ENCODE measurements around the gene DPF1. TPM values are rescaled to one million over a fixed set of nuclear protein-coding genes. Genes with fewer than 3 reads are reported as not detected.

Gene DPF1
- total RNA-seq, 1 experiment from 2014 or later, result 2.5 TPM

DNA sequence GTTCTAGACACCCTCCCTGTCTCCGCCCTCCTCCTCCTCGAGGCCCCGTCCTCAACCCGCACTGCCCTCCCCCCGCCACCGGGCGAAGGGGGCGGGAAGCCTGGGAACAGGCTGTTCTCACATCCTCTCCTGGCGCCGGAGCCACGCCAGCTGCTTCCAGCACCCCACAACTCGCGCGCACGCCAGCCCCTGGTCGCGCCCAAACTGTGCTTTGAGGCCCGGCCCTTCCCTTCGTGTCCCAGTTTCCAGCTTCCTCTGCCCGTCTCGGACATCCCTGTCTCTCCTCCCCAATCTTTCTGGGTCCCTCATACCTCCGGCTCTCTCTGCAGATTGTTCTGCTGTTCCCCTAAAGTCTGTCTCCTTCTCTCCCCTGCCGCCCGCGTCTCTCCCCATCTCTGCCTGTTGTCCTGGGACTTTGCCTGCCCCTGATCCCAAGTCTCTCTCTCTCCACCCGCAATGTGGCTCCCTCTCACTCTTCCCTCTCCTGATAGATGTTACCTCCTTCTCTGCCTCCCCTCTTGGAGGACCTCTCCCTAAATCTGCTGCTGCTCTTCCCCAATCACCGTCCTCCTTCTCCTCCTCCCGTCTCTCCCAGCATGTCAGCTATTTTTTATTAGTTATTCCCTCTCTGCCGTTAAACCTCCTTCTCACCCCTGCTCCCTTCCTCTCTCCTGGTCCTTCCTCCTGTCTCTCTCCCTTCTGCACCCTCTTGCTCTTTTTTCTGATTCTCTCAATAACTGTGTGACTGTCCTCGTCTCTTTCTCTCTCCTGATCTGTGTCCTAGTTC is 14.2 kb downstream of the DPF1 start:
- in situ Hi-C loops (cut with HindIII; ENCODE audit: low pct_unique_long_range_greater_than_20kb, low sequenced_read_pairs), result no loop called here
- no peak for DNase-seq (ENCODE audit: low read depth, low spot score)

DNA sequence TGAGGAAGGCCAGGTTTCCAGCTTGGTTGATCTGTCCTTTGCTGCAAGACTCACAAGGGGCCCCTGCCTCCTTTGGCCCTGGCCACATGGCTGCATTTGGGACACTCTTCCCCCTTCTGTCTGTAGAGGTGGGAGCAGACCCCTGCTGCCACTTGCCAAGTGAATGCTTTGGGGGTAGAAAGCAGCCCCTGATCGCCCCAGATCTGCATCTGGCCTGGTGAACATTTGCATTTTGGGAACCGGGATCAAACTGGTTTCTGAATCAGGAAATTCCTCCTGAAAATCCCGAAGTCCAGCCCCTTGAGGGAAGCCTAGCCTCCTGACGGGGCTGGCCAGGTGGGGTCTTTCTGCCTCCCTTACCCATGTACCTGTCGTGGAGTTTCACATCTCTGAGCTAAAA is 14.9 kb downstream of the DPF1 start:
- in situ Hi-C loops (cut with HindIII; ENCODE audit: low pct_unique_long_range_greater_than_20kb, low sequenced_read_pairs), result no loop called here
- DNase-seq (ENCODE audit: low read depth, low spot score), result no peak

DNA sequence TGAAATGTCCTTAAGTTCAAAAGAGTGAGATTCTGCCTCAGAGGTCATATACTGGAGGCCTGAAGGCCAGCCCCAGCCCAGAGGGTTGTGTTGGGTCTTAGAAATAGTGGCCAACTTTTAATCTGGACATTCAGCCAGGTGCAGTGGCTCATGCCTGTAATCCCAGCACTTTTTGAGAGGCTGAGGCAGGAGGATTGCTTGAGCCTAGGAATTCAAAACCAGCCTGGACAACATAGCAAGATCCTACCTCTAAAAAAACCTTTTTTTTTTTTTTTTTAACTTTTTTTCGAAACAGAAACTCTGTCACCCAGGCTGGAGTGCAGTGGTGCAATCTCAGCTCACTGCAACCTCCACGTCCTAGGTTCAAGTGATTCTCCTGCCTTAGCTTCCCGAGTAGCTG is 15.5 kb downstream of the DPF1 start:
- in situ Hi-C loops (cut with HindIII; ENCODE audit: low pct_unique_long_range_greater_than_20kb, low sequenced_read_pairs), result no loop called here
- no peak for DNase-seq (ENCODE audit: low read depth, low spot score)

DNA sequence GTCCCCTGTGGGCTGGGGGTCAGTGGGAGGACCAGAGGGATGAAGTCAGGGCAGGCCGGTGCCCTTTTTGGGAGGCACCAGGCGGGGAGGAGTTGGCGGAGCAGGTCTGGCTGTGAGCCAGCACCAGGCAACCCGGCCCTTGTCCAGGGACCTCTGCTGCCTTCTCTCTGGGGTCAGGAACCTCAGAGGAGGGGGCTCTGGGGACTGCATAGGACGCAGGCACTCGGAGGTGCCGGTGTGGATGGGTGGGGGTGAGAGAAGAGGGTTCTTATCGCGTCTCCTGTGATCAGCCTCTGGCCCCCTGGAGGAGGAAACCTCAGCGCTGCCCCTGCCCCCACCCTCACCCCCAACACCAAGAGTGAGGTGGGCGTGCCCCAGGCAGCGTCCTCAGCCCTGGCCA is 16.5 kb downstream of the DPF1 start:
- in situ Hi-C loops (cut with HindIII; ENCODE audit: low pct_unique_long_range_greater_than_20kb, low sequenced_read_pairs), result no loop called here
- no peak for DNase-seq (ENCODE audit: low read depth, low spot score)

DNA sequence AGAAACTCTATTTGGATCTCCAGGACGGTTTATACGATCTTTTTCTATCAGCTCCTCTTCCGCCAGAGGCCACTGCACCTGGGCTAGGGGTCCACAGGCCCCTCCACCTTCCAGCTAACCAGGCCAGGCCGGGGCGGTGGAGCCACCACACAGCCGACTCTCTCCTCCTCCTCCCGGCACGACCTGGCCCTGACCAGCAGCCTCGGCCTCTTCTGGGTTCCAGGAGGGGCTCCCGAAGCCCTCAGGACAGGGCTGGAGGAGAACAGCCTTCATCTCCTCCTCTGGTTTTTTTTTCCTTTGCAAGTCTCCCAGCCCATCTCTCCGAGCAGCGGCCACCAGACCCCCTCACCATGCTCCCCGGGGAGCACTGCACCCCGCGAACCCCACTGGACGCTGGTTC is 17.1 kb downstream of the DPF1 start:
- DNase-seq (ENCODE audit: low read depth, low spot score), result no peak
- in situ Hi-C loops (cut with HindIII; ENCODE audit: low pct_unique_long_range_greater_than_20kb, low sequenced_read_pairs), result no loop called here

DNA sequence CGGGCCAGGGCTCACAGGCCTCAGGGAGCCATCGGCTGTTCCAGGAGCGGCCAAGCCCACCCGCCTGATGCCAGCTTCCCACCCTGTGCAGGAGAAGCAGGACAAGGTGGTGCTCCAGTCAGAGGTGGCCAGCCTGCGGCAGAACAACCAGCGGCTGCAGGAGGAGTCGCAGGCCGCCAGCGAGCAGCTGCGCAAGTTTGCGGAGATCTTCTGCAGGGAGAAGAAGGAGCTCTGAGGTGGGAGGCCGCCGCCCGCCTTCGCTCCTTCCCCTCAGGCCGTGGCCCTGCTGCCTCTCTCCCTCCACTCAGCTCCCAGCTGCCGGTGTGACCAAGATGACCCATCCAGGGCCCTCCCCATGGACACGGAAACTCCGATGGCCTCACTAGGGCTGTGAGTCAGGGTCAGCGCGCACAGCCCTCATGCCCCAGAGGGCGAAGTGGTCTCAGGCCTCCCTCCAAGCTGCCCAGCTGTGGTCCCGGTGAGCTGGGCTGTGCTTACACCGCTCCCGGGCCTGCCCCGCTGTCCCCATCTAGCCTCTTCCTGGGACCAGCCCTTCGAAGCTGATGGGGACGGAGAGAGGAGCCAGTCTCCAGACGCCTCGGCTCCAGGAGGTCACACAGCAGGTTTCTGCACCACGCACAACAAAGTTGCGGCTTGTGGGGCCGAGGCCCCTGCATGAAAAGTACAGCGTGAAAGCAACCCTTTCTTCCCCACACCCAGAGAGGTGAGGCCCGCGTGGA is 17.8 kb downstream of the DPF1 start:
- no peak for DNase-seq (ENCODE audit: low read depth, low spot score)
- in situ Hi-C loops (cut with HindIII; ENCODE audit: low pct_unique_long_range_greater_than_20kb, low sequenced_read_pairs), result no loop called here

DNA sequence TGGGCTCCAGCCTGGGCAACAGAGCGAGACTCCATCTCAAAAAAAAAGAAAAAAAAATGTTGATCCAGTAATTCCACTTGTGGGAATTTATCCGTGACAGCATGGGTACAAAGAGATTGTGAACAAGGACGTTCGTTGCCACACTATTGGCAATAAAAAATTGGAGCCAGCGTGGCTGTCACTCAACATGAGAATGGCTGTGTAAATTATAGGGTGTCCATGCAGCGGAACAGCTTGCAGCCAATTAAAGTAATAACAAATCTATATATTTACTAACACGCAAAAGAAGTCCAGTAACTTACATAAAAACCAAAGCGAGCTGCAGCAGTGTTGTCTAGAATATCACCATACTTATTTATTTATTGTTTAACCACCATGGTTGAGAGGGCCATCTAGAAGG is 19.3 kb downstream of the DPF1 start:
- in situ Hi-C loops (cut with HindIII; ENCODE audit: low pct_unique_long_range_greater_than_20kb, low sequenced_read_pairs), result no loop called here
- DNase-seq (ENCODE audit: low read depth, low spot score), result no peak

DNA sequence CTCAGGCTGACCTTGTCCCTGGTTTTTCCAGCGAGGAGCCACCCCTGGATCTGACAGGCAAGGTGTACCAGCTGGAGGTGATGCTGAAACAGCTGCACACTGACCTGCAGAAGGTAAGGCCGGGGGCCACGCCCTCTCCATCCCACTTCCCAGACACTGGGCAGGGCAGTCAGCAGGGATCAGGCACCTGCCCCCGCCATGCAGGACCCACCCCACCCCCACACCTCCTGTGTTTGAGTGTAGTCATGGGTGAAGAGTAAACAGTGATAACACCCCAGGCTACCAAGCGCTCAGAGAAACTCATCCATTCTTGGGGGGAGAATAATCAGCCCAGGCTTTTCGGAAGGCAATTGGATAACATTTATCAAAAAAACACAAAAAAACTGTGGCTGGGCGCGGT is 19.9 kb downstream of the DPF1 start:
- in situ Hi-C loops (cut with HindIII; ENCODE audit: low pct_unique_long_range_greater_than_20kb, low sequenced_read_pairs), result no loop called here
- DNase-seq (ENCODE audit: low read depth, low spot score), result no peak

DNA sequence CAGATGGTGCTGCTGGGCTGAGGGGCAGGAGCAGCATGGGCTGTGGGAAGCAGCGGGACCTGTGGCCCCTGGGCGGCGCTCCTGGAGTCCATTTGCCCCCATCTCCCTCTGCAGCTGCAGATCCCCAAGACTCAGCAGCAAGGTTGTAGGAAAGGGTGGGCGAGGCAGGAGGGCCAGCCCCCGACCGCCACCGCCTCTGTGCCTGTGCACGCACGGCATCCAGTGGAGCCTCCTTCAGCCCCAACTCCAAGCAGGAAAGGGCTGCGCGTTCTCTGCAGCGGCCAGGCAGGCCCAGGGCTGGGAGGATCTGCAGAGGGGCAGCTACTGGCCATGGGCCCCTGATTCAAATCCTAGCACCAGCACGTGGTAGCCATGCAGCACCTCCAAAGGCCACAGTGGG is 20.8 kb downstream of the DPF1 start:
- DNase-seq (ENCODE audit: low read depth, low spot score), result no peak
- in situ Hi-C loops (cut with HindIII; ENCODE audit: low pct_unique_long_range_greater_than_20kb, low sequenced_read_pairs), result no loop called here

DNA sequence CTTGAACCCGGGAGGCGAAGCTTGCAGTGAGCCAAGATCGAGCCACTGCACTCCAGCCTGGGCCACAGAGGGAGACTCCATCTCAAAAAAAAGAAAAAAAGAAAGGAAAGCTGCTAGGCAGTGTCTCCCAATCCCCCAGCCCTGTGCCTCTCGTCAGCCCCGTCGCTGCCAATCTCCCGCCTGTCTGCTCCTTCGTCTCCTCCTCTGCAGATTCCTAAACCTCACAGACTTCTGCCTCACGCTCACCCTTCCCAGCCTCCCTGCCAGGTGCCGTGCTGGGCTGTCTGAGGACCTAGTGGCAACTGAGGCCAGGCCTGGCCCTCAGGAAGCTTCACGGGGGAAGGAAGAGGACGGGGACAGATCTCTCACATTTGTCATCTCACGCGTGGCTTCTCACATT is 21.5 kb downstream of the DPF1 start:
- in situ Hi-C loops (cut with HindIII; ENCODE audit: low pct_unique_long_range_greater_than_20kb, low sequenced_read_pairs), result no loop called here
- no peak for DNase-seq (ENCODE audit: low read depth, low spot score)

DNA sequence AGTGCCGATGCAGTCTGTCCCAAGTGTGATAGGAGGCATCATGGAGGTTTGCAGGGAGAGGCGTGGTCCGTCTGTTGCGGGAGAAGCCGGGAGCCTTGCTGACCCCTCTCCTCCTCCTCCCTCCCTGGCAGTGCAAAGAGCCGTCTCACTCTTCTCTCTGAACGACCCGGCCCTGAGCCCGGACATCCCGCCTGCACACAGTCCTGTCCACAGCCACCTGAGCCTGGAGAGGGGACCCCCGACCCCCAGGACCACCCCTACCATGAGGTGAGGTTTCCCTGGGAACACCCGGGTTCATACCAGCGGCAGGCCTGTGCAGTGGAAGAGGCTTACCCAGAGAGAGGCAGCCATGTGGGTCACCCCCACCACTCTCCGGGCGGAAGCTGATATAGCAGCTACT is 22.3 kb downstream of the DPF1 start:
- no peak for DNase-seq (ENCODE audit: low read depth, low spot score)
- in situ Hi-C loops (cut with HindIII; ENCODE audit: low pct_unique_long_range_greater_than_20kb, low sequenced_read_pairs), result no loop called here

DNA sequence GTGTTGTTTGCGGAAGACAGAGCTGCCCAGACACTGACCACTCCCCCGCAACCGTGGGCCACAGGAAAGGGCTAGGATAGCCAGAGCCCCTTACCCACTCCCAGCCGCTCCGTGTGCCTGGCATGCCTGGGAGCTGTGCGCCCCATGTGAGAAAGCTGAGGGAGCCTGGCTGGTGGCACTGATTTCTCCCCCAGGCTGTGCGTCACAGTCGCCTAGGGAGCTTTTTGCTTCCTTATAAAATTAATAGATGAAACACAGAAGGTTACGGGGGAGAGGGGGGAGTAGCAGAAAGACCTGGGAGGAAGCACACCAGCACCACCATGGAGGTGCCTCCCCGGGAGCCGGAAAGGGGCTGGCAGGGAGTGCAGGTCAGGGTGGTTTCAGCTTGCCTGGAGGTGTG is 24.7 kb downstream of the DPF1 start:
- in situ Hi-C loops (cut with HindIII; ENCODE audit: low pct_unique_long_range_greater_than_20kb, low sequenced_read_pairs), result no loop called here
- DNase-seq (ENCODE audit: low read depth, low spot score), result no peak

DNA sequence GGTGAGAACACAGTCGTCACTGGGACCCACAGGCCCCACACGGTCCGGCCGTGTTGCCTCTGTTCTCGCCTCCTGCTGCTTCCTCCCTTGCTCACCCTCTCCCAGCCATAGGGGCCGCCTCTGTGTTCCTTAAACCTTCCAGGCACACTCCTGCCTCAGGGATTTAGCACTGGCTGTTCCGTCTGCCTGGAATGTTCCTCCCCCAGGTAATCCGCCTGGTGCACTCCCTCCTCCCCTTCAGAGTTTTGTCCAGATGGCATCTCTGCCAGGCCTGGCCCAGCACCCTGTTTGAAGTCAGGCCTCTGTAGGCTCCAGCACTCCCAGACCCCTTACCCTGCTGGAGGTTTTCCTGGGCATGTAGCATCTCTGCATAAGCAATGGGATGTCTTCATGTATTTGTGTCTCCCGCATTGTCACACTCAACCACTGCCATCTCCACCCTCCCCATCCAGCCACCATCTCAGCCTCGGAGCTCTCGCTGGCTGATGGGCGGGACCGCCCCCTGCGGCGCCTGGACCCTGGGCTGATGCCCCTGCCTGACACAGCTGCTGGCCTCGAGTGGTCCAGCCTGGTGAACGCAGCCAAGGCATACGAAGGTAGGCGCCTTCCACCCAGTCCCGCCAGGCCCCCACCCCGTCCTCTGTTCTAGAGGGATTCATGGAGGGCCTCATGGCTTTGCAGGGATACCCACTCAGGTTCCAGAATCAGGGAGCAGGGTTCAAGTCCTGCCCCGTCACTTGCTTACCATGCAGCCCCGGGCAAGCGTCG is 25.9 kb downstream of the DPF1 start:
- DNase-seq (ENCODE audit: low read depth, low spot score), result no peak
- in situ Hi-C loops (cut with HindIII; ENCODE audit: low pct_unique_long_range_greater_than_20kb, low sequenced_read_pairs), result no loop called here

DNA sequence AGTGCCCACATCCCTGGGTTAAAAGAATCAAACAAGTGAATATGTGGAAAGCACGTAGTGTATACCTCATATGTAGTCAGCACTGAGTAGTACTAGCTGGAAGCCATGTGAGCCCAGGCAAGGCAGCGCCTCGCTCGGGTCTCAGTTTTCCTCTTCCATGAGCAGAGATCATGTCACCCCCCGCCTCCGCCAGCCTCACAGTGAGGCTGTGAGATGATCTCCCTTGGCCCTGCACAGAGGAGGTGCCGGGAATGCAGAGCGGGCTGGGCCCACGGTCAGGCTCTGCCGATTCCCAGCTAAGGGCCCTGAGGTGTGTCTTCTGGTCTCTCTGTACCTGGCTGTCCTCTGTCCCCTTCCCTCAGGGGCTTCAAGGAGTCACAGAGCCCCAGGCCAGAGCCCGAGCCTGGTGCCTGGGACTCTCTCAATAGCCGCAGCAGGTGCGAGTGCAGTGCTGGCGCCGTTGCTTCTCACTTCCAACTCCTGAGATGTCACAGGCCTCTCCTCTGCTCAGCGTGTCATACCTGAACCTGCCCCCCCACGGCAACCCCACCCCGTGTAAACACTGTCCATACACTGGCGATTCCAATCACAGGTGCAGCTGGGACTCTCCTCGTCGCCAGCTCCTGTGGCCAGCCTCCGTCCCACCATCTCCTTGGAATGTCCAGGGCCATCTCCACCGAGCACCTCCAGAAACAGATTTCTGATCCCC is 26.9 kb downstream of the DPF1 start:
- in situ Hi-C loops (cut with HindIII; ENCODE audit: low pct_unique_long_range_greater_than_20kb, low sequenced_read_pairs), result no loop called here

DNA sequence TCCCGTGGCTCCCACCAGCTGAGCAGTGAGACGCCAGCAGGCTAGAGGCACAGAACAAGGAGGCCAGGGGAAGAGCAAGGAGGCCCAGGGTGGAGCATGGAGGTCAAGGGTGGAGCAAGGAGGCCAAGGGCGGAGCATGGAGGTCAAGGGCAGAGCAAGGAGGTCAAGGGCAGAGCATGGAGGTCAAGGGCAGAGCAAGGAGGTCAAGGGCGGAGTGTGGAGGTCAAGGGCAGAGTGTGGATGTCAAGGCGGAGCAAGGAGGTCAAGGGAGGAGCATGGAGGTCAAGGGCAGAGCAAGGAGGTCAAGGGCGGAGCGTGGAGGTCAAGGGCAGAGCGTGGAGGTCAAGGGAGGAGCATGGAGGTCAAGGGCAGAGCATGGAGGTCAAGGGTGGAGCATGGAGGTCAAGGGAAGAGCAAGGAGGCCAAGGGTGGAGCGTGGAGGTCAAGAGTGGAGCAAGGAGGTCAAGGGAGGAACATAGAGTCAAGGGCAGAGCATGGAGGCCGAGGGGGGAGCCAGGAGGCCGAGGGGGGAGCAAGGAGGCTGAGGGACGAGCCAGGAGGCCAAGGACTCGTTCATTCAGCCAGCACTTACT is 27.7 kb downstream of the DPF1 start:
- no peak for DNase-seq (ENCODE audit: low read depth, low spot score)
- in situ Hi-C loops (cut with HindIII; ENCODE audit: low pct_unique_long_range_greater_than_20kb, low sequenced_read_pairs), result no loop called here

More for the DNA sequence above, 26.9 kb downstream of the DPF1 start:
- no peak for DNase-seq (ENCODE audit: low read depth, low spot score)

DNA sequence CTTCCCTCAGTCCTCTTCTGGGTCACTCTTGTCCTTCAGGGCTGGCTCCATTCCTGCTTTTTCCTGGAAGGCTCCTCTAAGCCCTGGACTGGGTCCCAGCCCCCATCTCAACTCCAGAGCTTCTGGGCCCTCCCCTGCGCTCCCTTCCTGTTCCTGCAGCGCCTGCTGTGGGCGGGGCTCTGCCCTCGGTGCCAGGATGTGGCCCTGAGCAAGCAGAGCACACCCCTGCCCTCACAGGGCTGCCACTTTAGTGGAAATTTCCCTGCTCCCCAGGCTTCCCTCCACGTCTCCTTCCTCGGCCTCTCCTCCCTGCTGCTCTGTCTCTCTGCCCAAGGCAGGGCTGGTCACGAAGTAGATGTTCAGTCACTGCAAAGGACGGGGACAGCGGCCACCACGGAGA is 28.8 kb downstream of the DPF1 start:
- DNase-seq (ENCODE audit: low read depth, low spot score), result no peak
- in situ Hi-C loops (cut with HindIII; ENCODE audit: low pct_unique_long_range_greater_than_20kb, low sequenced_read_pairs), result no loop called here

DNA sequence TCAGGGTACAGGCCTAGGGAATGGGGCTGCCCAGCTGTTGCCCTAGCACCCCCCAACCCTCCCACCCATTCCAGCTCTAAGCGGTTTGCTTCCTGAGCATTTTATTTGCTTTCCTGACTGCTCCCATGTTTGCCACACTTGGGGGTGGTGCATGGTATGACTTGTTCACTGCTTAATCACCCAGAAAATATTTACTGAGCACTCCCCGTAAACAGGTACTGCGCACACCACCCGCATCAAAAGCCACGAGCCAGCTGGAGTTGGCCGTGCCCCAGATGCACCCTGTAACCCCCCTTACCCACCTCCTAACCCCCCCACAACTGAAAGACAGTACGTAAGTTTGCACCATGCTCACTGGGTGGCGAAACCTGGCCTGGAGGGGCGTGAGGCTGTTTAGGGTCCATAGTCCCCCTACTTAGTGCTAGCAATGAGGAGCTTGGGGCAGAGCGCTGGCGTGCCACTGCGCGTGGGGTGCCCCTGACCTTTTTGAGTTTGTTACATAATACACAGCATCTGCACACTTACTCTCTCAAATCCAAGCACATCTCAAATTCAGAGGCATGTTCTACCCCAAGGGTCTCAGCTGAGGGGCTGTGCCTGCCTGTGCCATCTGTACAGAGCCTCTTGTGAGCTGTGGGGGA is 29.8 kb downstream of the DPF1 start:
- in situ Hi-C loops (cut with HindIII; ENCODE audit: low pct_unique_long_range_greater_than_20kb, low sequenced_read_pairs), result no loop called here
- DNase-seq (ENCODE audit: low read depth, low spot score), result no peak
